HG03520 (cell line): ENCODE measurements around the gene TTC28.
"Not testable (repeated sequence)": the region's sequence is repeated elsewhere in the genome, so short reads cannot be mapped to it uniquely, and the experiment has no call there.

Experiments
- ATAC-seq: cut with Tn5 transposase; IDR thresholded peaks from one replicate; pipeline ENCODE4 v1.9.1; 2021; ENCODE audit warnings: mild to moderate bottlenecking, moderate library complexity; ENCODE audit not compliant: unreplicated experiment

Gene TTC28

DNA sequence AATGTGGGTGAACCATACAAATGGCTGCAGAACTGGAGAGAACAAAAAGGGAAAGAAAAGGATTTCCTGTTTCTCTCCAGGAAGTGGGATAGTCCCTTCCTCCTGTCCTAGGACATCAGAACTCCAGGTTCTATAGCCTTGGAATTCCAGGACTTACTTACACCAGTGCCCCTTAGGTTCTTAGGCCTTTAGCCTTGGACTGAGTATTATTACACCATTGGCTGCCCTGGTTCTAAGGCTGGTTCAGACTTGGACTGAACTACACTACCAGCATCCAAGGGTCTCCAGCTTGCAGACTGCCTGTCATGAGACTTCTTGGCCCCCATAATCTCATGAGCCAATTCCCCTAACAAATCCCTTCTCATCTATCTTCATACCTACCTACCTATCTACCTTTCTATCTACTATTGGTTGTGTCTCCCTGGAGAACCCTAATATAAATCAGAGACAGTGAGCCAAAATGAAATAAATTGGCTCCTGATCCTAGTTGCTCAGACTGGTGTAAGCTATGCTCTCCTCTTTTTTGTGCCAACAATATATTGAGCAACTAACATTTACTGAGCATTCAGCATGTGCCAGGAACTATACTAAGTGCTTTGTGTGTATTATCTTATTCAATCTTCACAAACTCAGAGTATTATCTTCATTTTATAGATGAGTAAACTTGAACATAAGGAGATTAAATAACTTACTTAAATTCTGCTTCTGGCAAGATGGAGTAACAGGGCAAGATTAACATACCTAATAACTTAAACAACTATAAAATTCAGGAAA is 303.7 kb downstream of the TTC28 start:
- no peak for ATAC-seq

DNA sequence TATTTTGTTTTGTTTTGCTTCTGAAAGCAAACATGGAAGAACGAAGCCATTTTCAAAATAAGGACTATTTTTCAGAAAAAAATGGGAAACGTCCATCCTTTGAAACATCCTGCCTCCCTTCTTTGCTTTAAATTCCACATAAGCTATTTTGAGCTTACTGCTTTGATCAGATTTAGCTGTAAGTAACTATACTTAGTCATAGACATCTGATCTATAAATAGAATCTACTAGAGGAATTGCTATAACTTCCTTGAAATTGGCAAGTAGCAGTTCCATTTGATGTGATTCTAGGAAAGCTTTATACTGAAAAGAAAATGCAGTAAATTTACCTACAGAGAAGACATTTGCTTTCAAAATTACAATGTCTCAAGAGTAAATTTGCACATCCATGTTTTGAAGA is 305.8 kb downstream of the TTC28 start:
- no peak for ATAC-seq

DNA sequence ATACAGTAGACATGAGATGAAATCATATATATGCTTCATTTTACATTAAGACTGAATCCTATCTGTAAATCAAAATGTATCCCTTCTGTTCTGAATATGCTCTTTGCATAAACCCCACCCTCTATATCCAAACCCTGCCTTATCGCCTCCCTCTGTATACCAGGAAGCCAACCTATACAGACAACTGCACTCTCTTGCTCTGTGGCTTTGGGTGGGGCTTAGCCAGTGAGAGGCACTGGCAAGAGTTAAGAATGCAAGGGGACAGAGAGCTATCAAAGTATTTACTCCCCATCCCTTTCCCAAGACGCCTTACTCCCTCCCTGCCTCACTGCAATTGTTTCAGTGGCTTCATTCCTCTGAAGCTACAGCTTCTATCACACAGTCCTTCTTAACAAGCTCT is 309.8 kb downstream of the TTC28 start:
- no peak for ATAC-seq

DNA sequence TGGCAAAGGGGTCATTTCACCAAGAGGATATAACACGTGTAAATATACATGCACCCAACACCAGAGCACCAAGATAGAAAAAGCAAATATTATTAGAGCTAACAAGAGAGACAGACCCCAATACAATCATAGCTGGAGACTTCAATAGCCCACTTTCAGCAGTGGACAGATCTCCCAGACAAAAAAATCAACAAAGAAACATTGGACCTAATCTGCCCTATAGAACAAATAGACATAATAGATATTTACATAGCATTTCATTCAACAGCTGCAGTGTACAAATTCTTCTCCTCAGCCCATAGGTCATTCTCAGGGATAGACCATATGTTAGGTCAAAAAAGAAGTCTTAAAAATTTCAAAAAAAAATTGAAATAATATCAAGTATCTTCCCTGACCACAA is 312.8 kb downstream of the TTC28 start:
- no peak for ATAC-seq

DNA sequence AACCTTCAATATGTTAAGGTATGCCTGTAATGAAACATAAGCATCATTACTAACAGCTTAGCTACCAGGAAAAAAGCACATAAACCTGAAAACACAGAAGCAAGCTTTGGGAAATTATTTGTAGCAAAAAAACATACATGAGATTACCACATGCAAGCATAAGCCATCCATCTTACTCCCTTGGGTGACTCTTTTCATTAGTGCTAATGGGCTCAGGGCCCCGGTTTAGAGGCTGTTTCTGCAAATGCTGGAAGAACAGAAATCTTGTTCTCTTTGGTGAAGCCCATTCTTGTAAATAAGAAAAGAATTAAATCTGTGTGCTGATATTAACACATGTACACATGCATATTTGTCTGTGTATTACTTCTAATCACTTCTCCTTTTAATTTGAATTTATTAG is 314.3 kb downstream of the TTC28 start:
- no peak for ATAC-seq

DNA sequence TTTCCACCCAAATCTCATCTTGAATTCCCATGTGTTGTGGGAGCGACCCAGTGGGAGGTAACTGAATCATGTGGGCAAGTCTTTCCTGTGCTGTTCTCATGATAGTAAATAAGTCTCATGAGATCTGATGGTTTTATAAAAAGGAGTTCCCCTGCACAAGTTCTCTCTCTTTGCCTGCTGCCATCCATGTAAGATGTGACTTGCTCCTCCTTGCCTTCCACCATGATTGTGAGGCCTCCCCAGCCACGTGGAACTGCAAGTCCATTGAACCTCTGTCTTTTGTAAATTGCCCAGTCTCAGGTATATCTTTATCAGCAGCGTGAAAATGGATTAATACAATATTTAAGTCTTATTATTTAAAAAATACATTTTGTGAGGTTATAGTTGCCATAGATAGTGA is 315.5 kb downstream of the TTC28 start:
- not testable (repeated sequence) for ATAC-seq

DNA sequence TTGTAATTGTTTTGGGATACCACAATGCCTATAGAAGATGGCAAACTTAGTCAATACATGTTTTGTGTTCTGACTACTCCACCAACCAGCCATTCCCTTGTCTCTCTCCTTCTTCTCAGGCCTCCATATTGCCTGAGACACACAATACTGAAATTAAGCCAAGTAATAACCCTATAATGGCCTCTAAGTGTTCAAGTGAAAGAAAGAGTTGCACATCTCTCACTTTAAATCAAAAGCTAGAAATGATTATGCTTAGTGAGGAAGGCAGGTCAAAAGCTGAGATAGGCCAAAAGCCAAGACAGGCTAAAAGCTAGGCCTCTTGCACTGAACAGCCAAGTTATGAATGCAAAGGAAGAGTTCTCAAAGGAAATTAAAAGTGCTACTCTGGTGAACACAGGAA is 318.7 kb downstream of the TTC28 start:
- ATAC-seq, result no peak

DNA sequence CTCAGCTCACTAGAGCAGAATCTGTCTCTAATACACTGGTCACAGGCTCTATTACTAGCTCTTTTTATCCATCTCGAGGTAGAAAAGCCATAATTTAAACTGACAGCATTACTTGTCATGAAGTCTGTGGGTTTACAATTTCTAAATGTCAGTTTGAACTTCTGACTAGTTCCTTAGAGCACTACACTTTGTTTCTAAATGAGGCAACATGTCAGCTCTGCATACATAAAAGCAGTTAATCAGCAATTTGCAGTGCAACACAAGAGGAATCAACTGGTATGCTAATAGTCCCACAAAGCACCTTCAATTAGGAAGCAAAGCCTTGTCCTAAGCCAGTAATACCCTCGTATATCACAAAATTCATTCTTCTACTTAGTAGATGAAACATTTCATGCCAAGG is 321.3 kb downstream of the TTC28 start:
- ATAC-seq, result no peak

DNA sequence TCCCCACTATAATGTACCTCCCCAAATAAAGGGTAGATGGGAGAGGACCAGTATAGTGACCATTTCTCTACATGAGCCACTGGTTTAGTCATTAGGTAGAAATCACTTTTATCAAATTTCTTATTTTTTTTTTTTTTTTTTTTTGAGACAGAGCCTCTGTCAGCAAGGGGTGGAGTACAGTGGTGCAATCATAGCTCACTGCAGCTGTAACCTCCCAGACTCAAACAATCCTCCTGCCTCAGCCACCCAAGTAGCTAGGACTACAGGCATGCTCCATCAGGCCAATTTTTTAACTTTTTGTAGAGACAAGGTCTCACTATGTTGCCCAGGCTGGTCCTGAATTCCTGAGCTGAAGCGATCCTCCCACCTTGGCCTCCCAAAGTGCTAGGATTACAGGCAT is 322.4 kb downstream of the TTC28 start:
- no peak for ATAC-seq

DNA sequence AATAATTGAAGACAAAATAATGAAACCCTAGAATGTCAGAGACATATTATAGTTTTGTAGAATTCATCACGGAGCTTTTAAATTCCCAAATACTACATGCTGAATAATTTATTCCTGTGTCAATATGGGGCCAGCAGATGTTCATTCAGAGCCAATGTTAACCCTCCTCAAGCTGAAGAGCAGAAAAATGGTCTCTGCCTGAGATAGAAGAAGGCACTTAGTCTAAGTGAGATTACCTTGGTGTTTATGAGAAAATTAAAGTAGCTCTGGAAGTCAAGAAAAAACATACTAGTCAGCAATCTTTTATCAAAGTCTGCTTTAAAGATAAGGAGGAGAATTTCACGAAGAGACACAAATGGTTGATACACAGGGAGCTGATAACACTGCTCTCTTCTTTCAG is 328.2 kb downstream of the TTC28 start:
- no peak for ATAC-seq

DNA sequence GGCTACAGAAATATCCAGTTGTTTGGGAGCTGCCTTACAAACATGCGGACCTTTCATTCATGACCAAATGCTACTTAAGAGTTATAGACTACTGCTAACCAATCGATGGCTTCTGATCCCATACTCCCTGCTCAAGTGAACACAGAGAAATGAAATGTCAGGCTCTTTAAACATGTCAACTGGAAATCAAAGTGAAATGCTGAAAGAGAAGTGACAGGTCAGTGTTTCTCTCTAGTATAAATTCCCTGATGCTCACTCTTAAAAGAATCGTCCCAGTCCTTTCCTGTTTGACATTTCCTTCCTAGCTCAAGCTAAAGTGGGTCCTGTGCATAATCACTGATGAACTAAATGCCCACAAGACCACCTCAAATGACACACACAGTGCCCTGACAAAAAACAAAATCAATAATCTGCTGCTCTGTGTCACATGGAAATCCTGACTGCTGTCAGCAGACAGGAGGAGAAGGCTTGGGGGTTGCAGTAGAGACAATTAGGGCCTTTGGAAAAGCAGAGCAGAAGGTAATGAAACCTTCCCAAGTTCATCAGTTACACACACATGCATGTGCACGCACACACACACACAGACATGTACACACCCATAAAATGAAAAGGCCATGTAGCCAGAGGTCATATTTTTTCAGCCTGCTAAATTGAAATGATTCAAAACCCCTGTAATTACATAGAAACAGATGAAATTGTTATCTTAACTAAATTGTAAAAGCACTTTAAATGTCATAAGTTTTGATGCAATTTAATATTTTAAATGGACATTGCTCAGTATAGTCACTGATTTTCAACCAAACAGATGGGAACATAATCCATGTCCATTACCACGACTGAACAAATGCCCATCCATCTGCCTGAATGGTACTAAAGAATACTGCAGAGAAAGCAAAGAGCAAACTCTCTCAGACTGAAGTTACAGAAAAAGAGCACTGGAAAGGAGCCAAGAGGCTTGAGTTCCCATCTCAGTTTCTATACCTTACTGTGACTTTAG is 330.7 kb downstream of the TTC28 start:
- ATAC-seq, result no peak

DNA sequence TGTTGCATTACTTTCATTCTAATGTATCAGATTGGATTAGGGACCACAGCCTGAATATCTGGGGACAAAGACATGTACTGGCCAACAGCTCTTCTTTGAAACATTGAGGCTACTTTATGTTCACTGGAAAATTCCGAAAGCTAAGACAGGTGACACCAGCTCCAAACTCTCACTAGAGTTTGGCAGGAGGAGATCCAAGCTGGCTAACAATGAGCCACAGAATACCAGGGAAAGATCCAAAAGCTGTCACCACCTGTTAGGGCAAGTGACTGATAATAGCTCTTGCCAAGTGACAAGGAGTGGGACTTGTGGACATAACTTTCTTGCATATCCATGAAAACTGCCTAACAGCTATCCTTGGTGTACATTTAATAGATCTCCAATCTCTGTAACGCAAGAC is 333.3 kb downstream of the TTC28 start:
- ATAC-seq, result no peak

DNA sequence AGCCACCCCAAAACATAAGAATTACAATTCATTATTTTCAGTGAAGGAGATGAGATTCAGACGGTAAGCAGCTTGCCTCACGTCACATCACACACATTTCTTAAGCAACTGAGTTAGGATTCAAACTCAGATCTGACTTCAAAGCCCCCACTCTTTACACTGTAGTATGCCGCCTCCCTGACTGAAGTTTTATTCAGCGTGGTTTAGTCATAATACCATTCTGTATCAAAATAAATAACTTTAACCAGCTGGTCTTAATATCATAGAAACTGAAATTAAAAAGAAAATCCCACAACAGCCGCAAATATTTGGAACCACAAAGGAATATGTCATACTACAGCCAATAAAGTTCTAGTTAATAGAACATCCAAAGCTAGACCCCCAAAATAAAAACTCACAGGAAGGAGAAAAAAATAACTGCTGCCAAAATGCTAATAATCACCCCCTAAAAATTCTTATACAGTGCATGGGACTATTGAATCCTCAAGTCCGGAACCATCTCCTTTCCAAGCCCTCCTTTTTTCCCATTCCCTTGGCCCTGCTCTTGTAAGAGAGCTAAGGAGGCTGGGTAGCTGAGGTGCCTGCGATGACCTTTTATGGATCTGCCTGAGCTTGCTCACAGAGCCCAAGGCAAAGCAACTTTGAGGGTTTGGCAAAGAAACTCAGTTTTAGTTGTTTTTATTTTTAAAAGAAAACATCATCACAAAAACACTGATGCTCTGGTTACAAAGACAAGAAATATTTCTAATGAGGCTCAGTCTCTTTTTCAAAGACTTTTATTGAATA is 334.5 kb downstream of the TTC28 start:
- no peak for ATAC-seq

DNA sequence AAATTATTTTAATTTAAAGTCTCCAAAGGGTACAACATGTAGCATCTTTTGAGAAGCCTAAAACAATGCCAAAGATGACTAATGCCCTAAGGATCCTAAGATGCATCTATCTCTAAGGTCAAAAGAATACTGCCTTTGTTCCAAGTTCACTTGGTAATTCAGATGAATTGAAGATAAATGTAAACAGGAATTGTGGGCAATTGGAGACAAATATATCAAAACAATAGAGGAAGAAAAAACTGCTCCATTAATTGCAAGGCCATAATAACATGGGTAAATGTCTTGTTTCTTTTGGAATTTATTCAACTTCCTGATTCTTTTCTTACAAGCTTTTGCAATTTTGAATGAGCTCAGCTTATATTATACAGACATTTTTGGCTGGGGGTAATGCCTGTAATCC is 338.6 kb downstream of the TTC28 start:
- no peak for ATAC-seq

DNA sequence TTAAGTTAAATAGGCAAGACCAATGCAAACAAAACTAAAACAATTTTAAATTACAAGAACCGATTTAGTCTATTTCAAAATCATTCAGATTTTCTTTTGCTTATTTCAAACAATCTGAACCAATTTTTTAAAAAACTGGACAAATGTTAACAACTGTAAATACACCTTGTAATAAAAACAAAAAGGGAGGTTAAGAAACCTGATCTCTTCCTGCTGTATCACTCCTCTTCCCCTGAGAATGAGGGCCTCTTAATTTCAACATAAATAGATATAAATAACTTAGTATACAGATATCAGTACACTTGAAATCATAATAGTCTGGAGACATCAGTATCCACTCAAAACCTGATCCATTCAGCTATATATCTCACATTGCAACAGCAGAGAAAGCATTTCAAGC is 346.6 kb downstream of the TTC28 start:
- ATAC-seq, result no peak

DNA sequence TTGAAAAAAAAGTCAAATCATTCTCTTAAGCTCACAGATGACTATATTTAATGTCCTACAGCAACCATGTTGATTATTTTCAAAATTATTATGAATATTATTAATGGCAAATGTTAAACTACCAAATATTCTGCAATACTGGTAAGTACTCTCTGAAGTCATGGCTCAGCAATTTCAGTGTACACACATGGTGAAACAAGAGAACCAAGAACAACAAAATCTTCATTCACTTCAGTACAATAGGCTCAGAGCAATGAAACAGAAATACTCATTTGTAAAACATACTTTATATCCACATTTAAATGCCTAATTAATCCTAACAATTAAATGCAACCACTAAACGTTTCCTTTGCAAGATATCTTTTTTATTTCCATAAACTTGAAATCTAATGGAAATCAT is 347.2 kb downstream of the TTC28 start:
- ATAC-seq, result no peak

DNA sequence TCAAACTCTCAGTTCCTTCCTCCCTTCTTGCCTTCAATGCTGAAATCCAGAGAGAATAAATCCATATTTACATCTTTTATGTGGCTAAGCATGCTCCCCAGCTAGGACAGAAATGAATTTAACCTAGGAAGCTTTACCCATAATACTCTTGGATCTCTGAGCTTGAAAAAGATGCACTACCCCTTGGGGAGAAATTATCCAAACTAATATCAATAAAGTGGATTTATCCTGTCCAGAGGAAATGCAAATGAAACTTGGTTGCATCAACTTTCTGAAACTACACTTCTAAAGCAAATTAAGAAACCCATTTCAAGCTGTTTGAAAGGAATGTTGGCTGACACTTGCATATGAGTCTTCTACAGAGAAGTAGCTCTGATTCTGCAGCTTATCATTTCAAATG is 347.9 kb downstream of the TTC28 start:
- no peak for ATAC-seq

DNA sequence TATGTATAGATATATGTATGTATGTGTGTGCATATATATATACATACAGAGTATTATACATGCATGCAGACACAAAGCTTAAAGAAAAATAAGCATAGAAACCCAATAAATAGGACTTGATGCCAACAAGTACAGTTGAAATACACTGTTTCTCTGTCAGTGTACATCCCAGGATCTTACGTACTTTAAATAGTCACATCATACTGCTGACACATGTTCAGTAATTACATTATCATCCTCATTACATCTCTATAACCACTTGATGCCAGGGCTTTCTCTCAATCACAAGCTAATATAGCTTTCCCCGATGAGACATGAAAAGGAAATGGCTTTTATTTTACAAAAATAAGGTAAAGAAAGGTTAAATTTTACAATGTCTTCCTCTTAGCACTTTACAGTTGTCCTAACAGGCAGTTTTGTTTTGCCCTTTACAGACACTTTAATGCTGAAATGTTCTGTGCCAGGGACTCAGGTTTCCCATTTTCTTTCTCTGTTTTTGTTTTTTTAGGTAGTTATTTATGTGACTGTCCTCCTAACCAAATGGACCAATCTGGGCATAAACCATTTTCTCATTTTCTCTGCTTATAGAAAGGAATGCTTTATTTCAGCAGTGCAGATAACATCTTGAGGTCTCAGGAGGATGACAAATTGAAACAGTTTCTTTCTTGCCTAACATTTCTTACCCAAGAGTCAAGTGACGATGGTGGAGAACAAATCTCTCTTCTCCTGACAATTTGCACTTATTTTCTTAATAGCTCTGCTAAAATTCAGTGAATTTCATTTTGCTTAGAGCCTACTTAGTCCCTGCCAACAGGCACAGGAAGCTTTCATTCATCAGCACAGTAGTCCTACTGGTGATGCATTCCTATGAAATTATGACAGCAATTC is 350.2 kb downstream of the TTC28 start:
- ATAC-seq, result no peak

DNA sequence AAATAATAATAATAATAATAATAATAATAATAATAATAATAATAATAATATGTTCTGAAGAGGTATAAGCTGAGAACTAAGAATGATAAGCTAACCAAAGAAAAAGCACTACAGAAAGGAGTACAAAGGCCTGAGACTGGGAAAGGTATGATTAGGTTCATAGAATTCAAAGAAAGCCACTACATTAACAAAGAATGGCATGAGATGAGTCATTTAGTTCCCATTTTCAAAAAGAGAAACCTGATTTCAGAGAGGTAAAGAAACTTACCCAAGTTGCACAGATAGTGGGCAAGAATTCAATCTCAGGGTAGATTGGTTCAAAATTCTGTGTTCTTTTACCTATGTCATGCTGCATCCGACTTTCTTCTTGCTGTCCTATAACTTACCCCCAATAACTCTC is 350.9 kb downstream of the TTC28 start:
- ATAC-seq, result no peak

DNA sequence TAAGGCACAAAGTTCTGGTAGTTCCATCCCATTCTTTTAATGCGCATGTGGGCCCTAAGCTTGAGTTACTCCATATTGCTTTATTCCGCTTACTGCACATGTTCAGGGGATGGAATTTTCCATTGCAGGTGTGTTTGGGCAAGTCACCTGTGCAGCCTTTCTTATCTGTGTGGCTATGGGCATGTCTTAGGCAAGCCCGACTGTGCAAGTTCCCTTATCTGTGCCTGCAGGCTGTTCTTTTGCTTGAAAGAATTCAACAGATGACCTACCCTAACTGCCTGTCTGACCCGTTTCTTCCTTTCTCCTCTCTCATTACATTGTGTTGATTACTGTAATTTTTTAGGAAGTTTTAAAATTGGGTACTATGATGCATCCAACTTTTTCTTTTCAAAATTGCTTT is 363.6 kb downstream of the TTC28 start:
- ATAC-seq, result no peak
